Measurements from ENCODE around the gene SH3PXD2A. TPM values are rescaled to one million over a fixed set of nuclear protein-coding genes. Genes with fewer than 3 reads are reported as not detected.

The SH3PXD2A gene
- total RNA-seq, 3 donors from 2014 or later, result 14.3 to 30.5 (median 14.7) TPM

DNA sequence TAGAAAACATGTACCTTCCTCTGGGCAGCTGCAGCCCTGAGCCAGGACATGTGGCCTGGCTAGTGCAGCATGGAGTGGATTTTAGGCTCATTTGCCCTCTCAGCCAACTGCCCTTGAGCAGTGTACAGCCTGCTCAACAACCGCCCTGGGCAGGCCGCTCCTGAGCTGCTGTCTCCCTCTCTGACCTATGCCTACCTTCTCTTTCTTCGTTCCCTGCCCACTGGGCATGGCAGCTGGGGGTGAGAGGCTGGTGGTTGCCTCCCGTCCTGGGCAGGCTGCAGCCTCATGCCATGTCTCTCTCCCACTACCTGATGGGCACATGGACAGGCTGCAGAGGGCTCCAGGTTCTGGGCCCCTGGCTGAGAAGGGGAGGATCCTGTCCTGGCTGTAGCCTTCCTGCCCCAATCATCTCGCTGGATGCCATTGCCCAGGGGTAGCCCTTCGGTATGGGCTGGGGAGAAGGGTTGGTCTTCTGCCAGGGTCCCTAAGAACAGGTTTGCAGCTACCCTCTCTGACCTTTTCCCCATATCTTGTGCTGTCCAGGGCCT is 264.6 kb downstream of the SH3PXD2A start:
- H3K4me1 ChIP-seq, result no peaks in the 10 kb centered on the region
- H3K9me3 ChIP-seq, result peaks cover 7 to 8% of the 10 kb centered on the region in 2 donors
- H3K36me3 ChIP-seq, result no peaks in the 10 kb centered on the region
- intact Hi-C loops (cut with DNase I; ENCODE audit: low total_unique reads), result no loop called here
- H3K4me3 ChIP-seq, result no peak overlapping the region
- TF ChIP-seq POLR2A (IDR thresholded peaks at IDR 0.05) (no peak), POLR2AphosphoS5 (IDR thresholded peaks at IDR 0.05) (no peak)
- TF ChIP-seq, protein P1, sequence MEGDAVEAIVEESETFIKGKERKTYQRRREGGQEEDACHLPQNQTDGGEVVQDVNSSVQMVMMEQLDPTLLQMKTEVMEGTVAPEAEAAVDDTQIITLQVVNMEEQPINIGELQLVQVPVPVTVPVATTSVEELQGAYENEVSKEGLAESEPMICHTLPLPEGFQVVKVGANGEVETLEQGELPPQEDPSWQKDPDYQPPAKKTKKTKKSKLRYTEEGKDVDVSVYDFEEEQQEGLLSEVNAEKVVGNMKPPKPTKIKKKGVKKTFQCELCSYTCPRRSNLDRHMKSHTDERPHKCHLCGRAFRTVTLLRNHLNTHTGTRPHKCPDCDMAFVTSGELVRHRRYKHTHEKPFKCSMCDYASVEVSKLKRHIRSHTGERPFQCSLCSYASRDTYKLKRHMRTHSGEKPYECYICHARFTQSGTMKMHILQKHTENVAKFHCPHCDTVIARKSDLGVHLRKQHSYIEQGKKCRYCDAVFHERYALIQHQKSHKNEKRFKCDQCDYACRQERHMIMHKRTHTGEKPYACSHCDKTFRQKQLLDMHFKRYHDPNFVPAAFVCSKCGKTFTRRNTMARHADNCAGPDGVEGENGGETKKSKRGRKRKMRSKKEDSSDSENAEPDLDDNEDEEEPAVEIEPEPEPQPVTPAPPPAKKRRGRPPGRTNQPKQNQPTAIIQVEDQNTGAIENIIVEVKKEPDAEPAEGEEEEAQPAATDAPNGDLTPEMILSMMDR (IDR thresholded peaks at IDR 0.05), result no peak
- no peak for DNase-seq (ENCODE audit: low spot score in 2 of 2)
- no peak overlapping the region for H3K27ac ChIP-seq
- no peaks in the 10 kb centered on the region for H3K27me3 ChIP-seq

DNA sequence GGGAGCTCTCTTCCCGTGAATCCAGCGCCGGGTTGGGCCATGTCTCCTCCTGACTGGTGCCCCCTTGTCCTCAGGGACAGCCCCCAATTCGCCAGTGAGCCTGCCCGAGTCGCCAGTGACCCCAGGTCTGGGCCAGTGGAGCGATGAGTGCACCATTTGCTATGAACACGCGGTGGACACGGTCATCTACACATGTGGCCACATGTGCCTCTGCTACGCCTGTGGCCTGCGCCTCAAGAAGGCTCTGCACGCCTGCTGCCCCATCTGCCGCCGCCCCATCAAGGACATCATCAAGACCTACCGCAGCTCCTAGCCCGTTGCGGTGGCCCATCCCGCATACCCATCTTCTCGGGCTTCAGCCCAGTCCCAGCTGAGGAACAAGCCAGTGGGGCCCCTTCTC is 265.3 kb downstream of the SH3PXD2A start:
- Histone ChIP-seq H3K4me1 (no peaks in the 10 kb centered on the region), H3K27ac (no peak overlapping the region), H3K4me3 (no peak overlapping the region), H3K27me3 (no peaks in the 10 kb centered on the region), H3K36me3 (no peaks in the 10 kb centered on the region), H3K9me3 (peaks cover 7 to 8% of the 10 kb centered on the region in 2 donors)
- TF ChIP-seq, protein P1 (IDR thresholded peaks at IDR 0.05), result no peak
- TF ChIP-seq POLR2A (IDR thresholded peaks at IDR 0.05), result no peak
- no peak for TF ChIP-seq POLR2AphosphoS5 (IDR thresholded peaks at IDR 0.05)
- intact Hi-C loops (cut with DNase I; ENCODE audit: low total_unique reads), result no loop called here
- no peak for DNase-seq (ENCODE audit: low spot score in 2 of 2)

DNA sequence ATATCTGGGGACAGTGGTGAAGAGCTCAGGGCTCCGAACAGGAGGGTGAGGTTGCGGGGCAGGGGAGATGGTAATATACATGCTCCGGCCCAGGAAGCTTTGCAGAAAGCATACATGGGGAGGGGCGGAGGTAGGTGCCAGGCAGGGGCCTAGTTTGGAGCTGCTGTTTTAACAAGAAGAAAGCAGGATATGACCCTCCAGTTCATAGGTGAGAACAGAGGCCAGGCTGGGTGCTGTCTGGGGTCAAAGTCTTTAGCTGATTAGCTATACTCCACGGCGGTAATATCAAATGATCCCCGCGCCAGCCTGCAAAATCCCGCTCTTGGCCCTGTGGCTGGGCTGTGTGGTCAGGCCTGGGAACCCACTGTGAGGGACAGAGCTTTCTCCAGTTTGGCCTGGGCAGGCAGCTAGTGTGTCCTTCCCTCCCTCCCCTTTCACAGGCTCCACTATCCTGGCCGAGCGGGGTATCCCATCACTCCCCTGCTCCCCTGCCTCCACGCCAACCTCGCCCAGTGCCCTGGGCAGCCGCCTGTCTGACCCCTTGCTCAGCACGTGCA is 266.2 kb downstream of the SH3PXD2A start:
- TF ChIP-seq, protein P1 (IDR thresholded peaks at IDR 0.05), result no peak
- TF ChIP-seq POLR2A (IDR thresholded peaks at IDR 0.05) (no peak), POLR2AphosphoS5 (IDR thresholded peaks at IDR 0.05) (no peak)
- H3K36me3 ChIP-seq, result no peaks in the 10 kb centered on the region
- H3K4me1 ChIP-seq, result no peaks in the 10 kb centered on the region
- H3K27me3 ChIP-seq, result no peaks in the 10 kb centered on the region
- no peak overlapping the region for H3K27ac ChIP-seq
- intact Hi-C loops (cut with DNase I; ENCODE audit: low total_unique reads), result no loop called here
- DNase-seq (ENCODE audit: low spot score in 2 of 2), result no peak
- H3K9me3 ChIP-seq, result peaks cover 7 to 8% of the 10 kb centered on the region in 2 donors
- no peak overlapping the region for H3K4me3 ChIP-seq

DNA sequence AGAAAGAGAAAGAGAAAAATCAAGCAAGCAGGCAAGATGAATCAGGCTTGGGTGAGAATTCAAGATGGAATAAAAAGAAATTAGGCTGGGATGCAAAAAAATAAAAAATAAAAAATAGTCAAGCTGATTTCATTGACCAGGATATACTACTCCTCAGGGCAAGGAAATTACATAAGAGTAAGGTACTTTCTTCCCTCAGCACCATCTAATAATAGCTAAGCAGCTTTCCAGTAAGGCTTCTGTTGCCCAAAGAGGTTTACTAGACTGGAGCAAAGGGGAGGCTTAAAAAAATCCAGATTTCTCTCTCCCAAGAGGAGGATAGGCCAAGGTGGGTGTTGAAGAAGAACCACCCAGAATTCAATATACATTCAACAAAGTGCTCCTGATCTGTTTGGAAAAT is 268.3 kb downstream of the SH3PXD2A start:
- no peak for TF ChIP-seq POLR2AphosphoS5 (IDR thresholded peaks at IDR 0.05)
- TF ChIP-seq, protein P1 (IDR thresholded peaks at IDR 0.05), result no peak
- no peak for TF ChIP-seq POLR2A (IDR thresholded peaks at IDR 0.05)
- Histone ChIP-seq H3K27ac (no peak overlapping the region), H3K9me3 (peaks cover 7 to 8% of the 10 kb centered on the region in 2 donors), H3K4me3 (no peak overlapping the region), H3K27me3 (no peaks in the 10 kb centered on the region), H3K4me1 (no peaks in the 10 kb centered on the region), H3K36me3 (no peaks in the 10 kb centered on the region)
- DNase-seq (ENCODE audit: low spot score in 2 of 2), result no peak
- intact Hi-C loops (cut with DNase I; ENCODE audit: low total_unique reads), result no loop called here

DNA sequence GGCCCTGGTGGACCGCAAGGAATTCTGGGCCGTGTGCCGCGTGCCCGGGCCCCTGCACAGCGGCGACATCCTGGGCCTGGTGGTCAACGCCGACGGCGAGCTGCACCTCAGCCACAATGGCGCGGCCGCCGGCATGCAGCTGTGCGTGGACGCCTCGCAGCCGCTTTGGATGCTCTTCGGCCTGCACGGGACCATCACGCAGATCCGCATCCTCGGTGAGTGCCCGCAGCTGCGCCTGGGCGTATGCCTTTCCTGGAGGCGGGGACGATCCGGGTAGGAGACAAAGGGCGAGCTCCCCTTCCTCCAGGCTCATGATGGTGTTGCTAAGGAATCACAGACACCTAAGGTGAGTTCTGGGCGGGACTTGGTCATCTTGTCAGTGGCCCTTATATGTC is 270.4 kb downstream of the SH3PXD2A start:
- H3K4me3 ChIP-seq, result peak overlapping the region; percentile 41 to 67 (median 51)
- no peaks in the 10 kb centered on the region for H3K4me1 ChIP-seq
- H3K36me3 ChIP-seq, result no peaks in the 10 kb centered on the region
- peak overlapping the region in 1 of 2 donors; percentile 25 for H3K27ac ChIP-seq
- peaks cover 7 to 8% of the 10 kb centered on the region in 2 donors for H3K9me3 ChIP-seq
- no peak for DNase-seq (ENCODE audit: low spot score in 2 of 2)
- intact Hi-C loops (cut with DNase I; ENCODE audit: low total_unique reads), result no loop called here
- H3K27me3 ChIP-seq, result no peaks in the 10 kb centered on the region
- TF ChIP-seq POLR2A (IDR thresholded peaks at IDR 0.05), result no peak
- TF ChIP-seq, protein P1 (IDR thresholded peaks at IDR 0.05), result no peak
- no peak for TF ChIP-seq POLR2AphosphoS5 (IDR thresholded peaks at IDR 0.05)
